ENCODE measurements around the gene IL16. TPM values are rescaled to one million over a fixed set of nuclear protein-coding genes. Genes with fewer than 3 reads are reported as not detected.

IL16 gene
- total RNA-seq, 4 donors from 2014 or later = 8.2 to 19.9 (median 13.7) TPM

- Histone ChIP-seq H3K4me3 (no peak overlapping the region), H3K36me3 (peaks cover 18% of the 10 kb centered on the region), H3K4me1 (peaks cover 23% of the 10 kb centered on the region), H3K27me3 (no peaks in the 10 kb centered on the region), H3K27ac (no peak overlapping the region), H3K9me3 (no peaks in the 10 kb centered on the region)
- no peak for TF ChIP-seq POLR2A (IDR thresholded peaks at IDR 0.05)
- TF ChIP-seq EP300 (IDR thresholded peaks at IDR 0.05) = no peak
- no peak for TF ChIP-seq POLR2AphosphoS5 (IDR thresholded peaks at IDR 0.05)
- DNase-seq (ENCODE audit: low spot score in 2 of 2) = no peak
- 95% methylated on average over 6 of the region's 6 CpGs for WGBS
These were observed 81.8 kb downstream of the IL16 start for GRCh38 chr15:81278306-81279029.

GRCh38 chr15:81279621-81280485 is 83.2 kb downstream of the IL16 start:
- Histone ChIP-seq H3K9me3 (no peaks in the 10 kb centered on the region), H3K27me3 (no peaks in the 10 kb centered on the region), H3K4me3 (no peak overlapping the region), H3K4me1 (peaks cover 20% of the 10 kb centered on the region), H3K27ac (no peak overlapping the region), H3K36me3 (peaks cover 18% of the 10 kb centered on the region)
- 88% methylated on average over 12 of the region's 12 CpGs for WGBS
- no peak for DNase-seq (ENCODE audit: low spot score in 2 of 2)
- TF ChIP-seq EP300 (IDR thresholded peaks at IDR 0.05) (no peak), POLR2AphosphoS5 (IDR thresholded peaks at IDR 0.05) (no peak), POLR2A (IDR thresholded peaks at IDR 0.05) (no peak), CTCF (IDR thresholded peaks at IDR 0.05) (no peak)

- peaks cover 14% of the 10 kb centered on the region for H3K4me1 ChIP-seq
- 73% methylated on average over 7 of the region's 8 CpGs for WGBS
- peaks cover 20% of the 10 kb centered on the region for H3K36me3 ChIP-seq
- TF ChIP-seq CTCF (IDR thresholded peaks at IDR 0.05) (no peak), EP300 (IDR thresholded peaks at IDR 0.05) (no peak), POLR2A (IDR thresholded peaks at IDR 0.05) (no peak)
- no peak for DNase-seq (ENCODE audit: low spot score in 2 of 2)
- H3K4me3 ChIP-seq = no peak overlapping the region
- no peaks in the 10 kb centered on the region for H3K9me3 ChIP-seq
- no peaks in the 10 kb centered on the region for H3K27me3 ChIP-seq
- H3K27ac ChIP-seq = no peak overlapping the region
These were observed 84.2 kb downstream of the IL16 start for GRCh38 chr15:81280696-81281455.

- no peaks in the 10 kb centered on the region for H3K27me3 ChIP-seq
- peaks cover 14% of the 10 kb centered on the region for H3K4me1 ChIP-seq
- TF ChIP-seq POLR2A (IDR thresholded peaks at IDR 0.05) = no peak
- no peak for TF ChIP-seq EP300 (IDR thresholded peaks at IDR 0.05)
- no peak for TF ChIP-seq CTCF (IDR thresholded peaks at IDR 0.05)
- no peak for TF ChIP-seq POLR2AphosphoS5 (IDR thresholded peaks at IDR 0.05)
- WGBS = 92% methylated on average over 3 of the region's 3 CpGs
- peaks cover 25% of the 10 kb centered on the region for H3K36me3 ChIP-seq
- no peak for DNase-seq (ENCODE audit: low spot score in 2 of 2)
- no peak overlapping the region for H3K27ac ChIP-seq
- H3K9me3 ChIP-seq = no peaks in the 10 kb centered on the region
- no peak overlapping the region for H3K4me3 ChIP-seq
These were observed 84.7 kb downstream of the IL16 start for GRCh38 chr15:81281456-81281735.

GRCh38 chr15:81281766-81282605 is 85.3 kb downstream of the IL16 start:
- Histone ChIP-seq H3K9me3 (no peaks in the 10 kb centered on the region), H3K27ac (no peak overlapping the region), H3K36me3 (peaks cover 28% of the 10 kb centered on the region), H3K27me3 (no peaks in the 10 kb centered on the region), H3K4me1 (peaks cover 14% of the 10 kb centered on the region), H3K4me3 (no peak overlapping the region)
- TF ChIP-seq EP300 (IDR thresholded peaks at IDR 0.05) (no peak), POLR2A (IDR thresholded peaks at IDR 0.05) (no peak), POLR2AphosphoS5 (IDR thresholded peaks at IDR 0.05) (no peak), CTCF (IDR thresholded peaks at IDR 0.05) (no peak)
- 86% methylated on average over 12 of the region's 12 CpGs for WGBS
- no peak for DNase-seq (ENCODE audit: low spot score in 2 of 2)
